SKM-1 (cell line): ENCODE results near the gene ZBTB1.
"Not testable (repeated sequence)": the region's sequence is repeated elsewhere in the genome, so short reads cannot be mapped to it uniquely, and the experiment has no call there.

Source experiments
- DNase-seq: peaks from one replicate; lab custom pipeline; 2025; ENCODE audit not compliant: unreplicated experiment; lab: John Stamatoyannopoulos, UW

ZBTB1 gene

GRCh38 chr14:64522591-64523355 lies 18.2 kb downstream of the ZBTB1 start:
- DNase-seq, result no peak

- no peak for DNase-seq
These were observed 20.8 kb downstream of the ZBTB1 start for GRCh38 chr14:64525354-64525753.

GRCh38 chr14:64531567-64531966 lies 27.0 kb downstream of the ZBTB1 start:
- DNase-seq, result no peak

- no peak for DNase-seq
These were observed 32.1 kb downstream of the ZBTB1 start for GRCh38 chr14:64536488-64537245.

- DNase-seq, result peak; percentile 46
These were observed 35.9 kb downstream of the ZBTB1 start, which contains the start of gene HSPA2 for GRCh38 chr14:64540208-64541202. HSPA2 (plus strand) TSS chr14:64540741; CDS start chr14:64540850, 109 bp downstream.

GRCh38 chr14:64541261-64541971 lies 36.8 kb downstream of the ZBTB1 start:
- DNase-seq, result no peak

- DNase-seq, result no peak
These were observed 37.6 kb downstream of the ZBTB1 start for GRCh38 chr14:64541972-64542835.

- DNase-seq, result no peak
These were observed 38.2 kb downstream of the ZBTB1 start for GRCh38 chr14:64542836-64543201.

GRCh38 chr14:64544607-64545312 lies 40.2 kb downstream of the ZBTB1 start:
- DNase-seq, result no peak

GRCh38 chr14:64549016-64549415 lies 44.4 kb downstream of the ZBTB1 start:
- no peak for DNase-seq

GRCh38 chr14:64549791-64550620 lies 45.4 kb downstream of the ZBTB1 start, which contains the start of gene PPP1R36:
PPP1R36 (plus strand) TSS chr14:64549961; CDS start chr14:64549998, 37 bp downstream.
- DNase-seq, result no peak

GRCh38 chr14:64550621-64551333 lies 46.2 kb downstream of the ZBTB1 start:
- no peak for DNase-seq

- DNase-seq, result no peak
These were observed 50.0 kb downstream of the ZBTB1 start for GRCh38 chr14:64554556-64554955.

- no peak for DNase-seq
These were observed 52.0 kb downstream of the ZBTB1 start for GRCh38 chr14:64556526-64556925.

GRCh38 chr14:64558216-64558615 lies 53.6 kb downstream of the ZBTB1 start:
- DNase-seq, result not testable (repeated sequence)

- DNase-seq, result no peak
These were observed 57.1 kb downstream of the ZBTB1 start for GRCh38 chr14:64561631-64562030.

GRCh38 chr14:64562436-64562835 lies 57.9 kb downstream of the ZBTB1 start:
- DNase-seq, result no peak
